HG03432 (cell line): Measurements from ENCODE around the gene LFNG.
"Not testable (repeated sequence)": the region's sequence is repeated elsewhere in the genome, so short reads cannot be mapped to it uniquely, and the experiment has no call there.

ENCODE experiments used
- ATAC-seq: cut with Tn5 transposase; IDR thresholded peaks from one replicate; pipeline ENCODE4 v1.9.1; 2021; ENCODE audit warnings: mild to moderate bottlenecking, moderate library complexity; ENCODE audit not compliant: unreplicated experiment

LFNG gene

GRCh38 chr7:2527505-2528467 is 8.2 kb downstream of the LFNG start:
- no peak for ATAC-seq

- peak; percentile 7 for ATAC-seq
These were observed 9.0 kb downstream of the LFNG start for GRCh38 chr7:2528481-2529095.

GRCh38 chr7:2529161-2530070 is 9.8 kb downstream of the LFNG start:
- ATAC-seq = peak; percentile 60

GRCh38 chr7:2530071-2530987 is 10.8 kb downstream of the LFNG start:
- ATAC-seq = peak; percentile 41

GRCh38 chr7:2530994-2531795 is 11.6 kb downstream of the LFNG start:
- ATAC-seq = not testable (repeated sequence)

GRCh38 chr7:2531796-2532110 is 12.2 kb downstream of the LFNG start:
- not testable (repeated sequence) for ATAC-seq

- ATAC-seq = not testable (repeated sequence)
These were observed 12.7 kb downstream of the LFNG start for GRCh38 chr7:2532199-2532772.

- ATAC-seq = not testable (repeated sequence)
These were observed 13.2 kb downstream of the LFNG start for GRCh38 chr7:2532816-2533215.

GRCh38 chr7:2533566-2533965 is 14.0 kb downstream of the LFNG start:
- ATAC-seq = not testable (repeated sequence)

GRCh38 chr7:2534214-2534613 is 14.6 kb downstream of the LFNG start:
- ATAC-seq = not testable (repeated sequence)

GRCh38 chr7:2535872-2536627 is 16.5 kb downstream of the LFNG start:
- ATAC-seq = not testable (repeated sequence)

- ATAC-seq = no peak
These were observed 18.6 kb downstream of the LFNG start for GRCh38 chr7:2537981-2538851.

- ATAC-seq = no peak
These were observed 19.7 kb downstream of the LFNG start for GRCh38 chr7:2539031-2539911.

- no peak for ATAC-seq
These were observed 20.6 kb downstream of the LFNG start for GRCh38 chr7:2540133-2540532.

- no peak for ATAC-seq
These were observed 21.1 kb downstream of the LFNG start for GRCh38 chr7:2540641-2541051.

GRCh38 chr7:2541291-2542010 is 21.9 kb downstream of the LFNG start:
- no peak for ATAC-seq
